Measurements from ENCODE around the gene OPHN1.

DNA sequence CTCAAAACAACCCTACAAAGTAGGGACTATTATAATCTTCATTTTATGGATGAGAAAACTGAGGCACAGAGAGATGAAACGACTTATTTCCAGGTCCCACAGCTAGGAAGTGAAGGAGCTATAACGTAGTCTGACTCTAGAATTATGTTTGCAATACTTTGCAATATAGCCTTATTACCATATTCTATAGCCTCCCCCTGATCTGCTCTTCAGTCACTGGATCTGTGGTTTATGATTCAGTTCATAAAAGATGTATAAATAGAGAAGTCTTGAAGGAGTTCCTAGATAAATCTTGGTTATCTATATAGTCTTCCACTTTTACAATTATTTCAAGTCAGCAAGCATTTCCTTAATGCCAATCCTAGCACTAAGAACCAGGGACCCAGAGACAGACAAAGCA, 57.5 kb downstream of the OPHN1 start:
- no peak for TF ChIP-seq TP53 (CRISPR knock-in tag; IDR thresholded peaks at IDR 0.05)
- no peak for TF ChIP-seq MAX (CRISPR knock-in tag; IDR thresholded peaks at IDR 0.05)
- no peak for TF ChIP-seq CTCF (IDR thresholded peaks at IDR 0.05)
- TF ChIP-seq FOXP1 (CRISPR knock-in tag; IDR thresholded peaks at IDR 0.05; ENCODE audit: borderline replicate concordance) = no peak
- no peak for TF ChIP-seq TEAD4 (CRISPR knock-in tag; IDR thresholded peaks at IDR 0.05)
- TF ChIP-seq ETV6 (CRISPR knock-in tag; IDR thresholded peaks at IDR 0.05) = no peak
- no peak for TF ChIP-seq USF1 (CRISPR knock-in tag; IDR thresholded peaks at IDR 0.05)
- no peak for TF ChIP-seq GABPB1 (CRISPR knock-in tag; IDR thresholded peaks at IDR 0.05)
- TF ChIP-seq, protein P1, sequence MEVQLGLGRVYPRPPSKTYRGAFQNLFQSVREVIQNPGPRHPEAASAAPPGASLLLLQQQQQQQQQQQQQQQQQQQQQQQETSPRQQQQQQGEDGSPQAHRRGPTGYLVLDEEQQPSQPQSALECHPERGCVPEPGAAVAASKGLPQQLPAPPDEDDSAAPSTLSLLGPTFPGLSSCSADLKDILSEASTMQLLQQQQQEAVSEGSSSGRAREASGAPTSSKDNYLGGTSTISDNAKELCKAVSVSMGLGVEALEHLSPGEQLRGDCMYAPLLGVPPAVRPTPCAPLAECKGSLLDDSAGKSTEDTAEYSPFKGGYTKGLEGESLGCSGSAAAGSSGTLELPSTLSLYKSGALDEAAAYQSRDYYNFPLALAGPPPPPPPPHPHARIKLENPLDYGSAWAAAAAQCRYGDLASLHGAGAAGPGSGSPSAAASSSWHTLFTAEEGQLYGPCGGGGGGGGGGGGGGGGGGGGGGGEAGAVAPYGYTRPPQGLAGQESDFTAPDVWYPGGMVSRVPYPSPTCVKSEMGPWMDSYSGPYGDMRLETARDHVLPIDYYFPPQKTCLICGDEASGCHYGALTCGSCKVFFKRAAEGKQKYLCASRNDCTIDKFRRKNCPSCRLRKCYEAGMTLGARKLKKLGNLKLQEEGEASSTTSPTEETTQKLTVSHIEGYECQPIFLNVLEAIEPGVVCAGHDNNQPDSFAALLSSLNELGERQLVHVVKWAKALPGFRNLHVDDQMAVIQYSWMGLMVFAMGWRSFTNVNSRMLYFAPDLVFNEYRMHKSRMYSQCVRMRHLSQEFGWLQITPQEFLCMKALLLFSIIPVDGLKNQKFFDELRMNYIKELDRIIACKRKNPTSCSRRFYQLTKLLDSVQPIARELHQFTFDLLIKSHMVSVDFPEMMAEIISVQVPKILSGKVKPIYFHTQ (CRISPR knock-in tag; IDR thresholded peaks at IDR 0.05) = no peak
- TF ChIP-seq JUN (CRISPR knock-in tag; IDR thresholded peaks at IDR 0.05) = no peak
- no peak for TF ChIP-seq CBFB (CRISPR knock-in tag; IDR thresholded peaks at IDR 0.05; ENCODE audit: low read depth)
